NCI-H446 (cell line): ENCODE results near the gene ATF7.
"Not testable (repeated sequence)": the region's sequence is repeated elsewhere in the genome, so short reads cannot be mapped to it uniquely, and the experiment has no call there.

Source experiments
- DNase-seq, 2 experiments: peaks; one replicate each; lab custom pipeline; 2025; lab: John Stamatoyannopoulos, UW

Gene ATF7

GRCh38 chr12:53564941-53565340, 61.2 kb downstream of the ATF7 start:
- DNase-seq = no peak

GRCh38 chr12:53564278-53564677, 61.9 kb downstream of the ATF7 start:
- DNase-seq = no peak

DNA sequence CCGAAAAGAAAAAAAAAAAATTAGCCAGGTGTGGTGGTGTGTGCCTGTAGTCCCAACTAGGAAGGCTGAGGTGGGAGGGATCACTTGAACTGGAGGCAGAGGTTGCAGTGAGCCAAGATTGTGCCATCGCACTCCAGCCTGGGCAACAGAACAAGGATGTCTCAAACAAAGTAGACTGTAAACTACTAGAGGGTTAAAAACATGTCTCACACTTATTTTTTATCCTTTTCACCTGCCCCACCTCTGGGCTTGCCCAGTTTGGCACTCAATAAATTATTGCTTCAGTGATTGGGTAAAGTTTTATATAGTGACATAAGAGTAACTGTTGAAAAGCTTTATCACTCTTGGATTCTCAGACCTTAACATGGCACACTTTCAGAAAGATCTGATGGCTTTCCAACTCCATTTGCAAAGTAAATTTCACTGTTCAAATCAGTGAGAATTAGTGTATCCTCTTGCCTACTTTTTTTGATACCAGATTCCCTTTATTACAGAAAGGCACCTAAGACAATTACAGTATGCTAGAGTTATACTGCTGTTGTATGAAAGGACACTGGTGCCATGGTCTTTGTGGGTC, 62.6 kb downstream of the ATF7 start:
- DNase-seq = no peak

DNA sequence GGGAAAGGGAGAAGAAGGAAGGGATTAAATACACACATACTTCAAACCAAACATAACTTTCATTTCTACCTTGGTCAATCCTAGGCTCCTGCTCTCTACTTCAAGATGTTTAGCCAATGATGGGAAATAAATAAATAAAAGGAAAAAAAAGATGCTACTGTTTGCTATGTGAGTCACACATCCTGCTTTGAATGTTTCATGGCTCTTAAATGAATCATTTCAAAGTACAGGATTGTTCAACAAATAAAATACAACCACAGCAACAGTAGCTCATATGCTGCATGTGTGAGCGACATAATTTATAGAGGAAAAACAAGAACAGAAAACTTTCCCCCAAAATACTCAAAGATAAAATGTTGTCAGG, 64.6 kb downstream of the ATF7 start:
- DNase-seq = no peak

DNA sequence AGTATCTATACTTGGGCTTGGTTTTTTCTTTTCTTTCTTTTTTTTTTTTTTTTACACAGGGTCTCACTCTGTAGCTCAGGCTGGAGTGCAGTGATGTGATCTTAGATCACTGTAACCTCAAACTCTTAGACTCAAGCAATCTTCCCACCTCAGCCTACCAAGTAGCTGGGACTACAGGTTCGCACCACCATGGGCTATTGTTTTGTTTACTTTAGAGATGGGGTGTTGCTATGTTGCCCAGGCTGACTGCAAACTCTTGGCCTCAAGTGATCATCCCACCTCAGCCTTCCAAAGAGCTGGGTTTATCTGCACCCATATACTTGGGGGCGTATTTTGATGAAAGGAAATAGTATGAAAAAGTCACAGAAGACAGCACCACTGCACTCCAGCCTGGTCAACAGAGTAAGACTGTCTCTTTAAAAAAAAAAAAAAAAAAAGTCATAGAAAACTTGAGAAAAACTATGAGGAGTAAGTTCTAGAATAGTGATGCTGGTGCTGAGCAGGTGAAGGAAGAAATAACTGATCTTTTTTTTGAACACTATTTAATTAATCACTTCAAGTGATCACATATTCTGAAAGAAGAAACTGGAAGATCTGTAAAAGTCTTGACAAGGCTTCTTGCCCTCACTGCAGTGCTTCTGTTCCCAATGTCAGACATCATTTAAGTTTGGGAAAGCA, 65.1 kb downstream of the ATF7 start:
- no peak for DNase-seq

GRCh38 chr12:53560351-53560750, 65.8 kb downstream of the ATF7 start:
- peak in 1 of 2 experiments; percentile 69 for DNase-seq

DNA sequence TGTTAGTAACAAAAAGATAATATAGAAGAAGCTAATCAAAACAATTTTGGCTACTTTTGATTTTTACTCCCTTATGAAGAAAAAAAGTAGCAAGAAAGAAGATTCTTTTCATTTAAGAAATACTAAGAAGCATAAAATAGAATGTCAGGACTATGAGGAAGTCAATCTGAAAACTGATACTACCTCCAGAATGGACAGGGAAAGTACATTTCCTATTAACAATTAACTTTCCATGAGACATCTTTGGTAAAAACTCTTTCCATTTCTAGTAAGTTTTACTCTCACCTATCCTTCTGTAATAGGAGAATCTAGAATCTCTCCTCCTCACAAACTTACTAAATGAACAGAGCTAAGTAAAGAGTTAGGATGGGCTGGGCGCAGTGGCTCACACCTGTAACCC, 67.6 kb downstream of the ATF7 start:
- DNase-seq = no peak

DNA sequence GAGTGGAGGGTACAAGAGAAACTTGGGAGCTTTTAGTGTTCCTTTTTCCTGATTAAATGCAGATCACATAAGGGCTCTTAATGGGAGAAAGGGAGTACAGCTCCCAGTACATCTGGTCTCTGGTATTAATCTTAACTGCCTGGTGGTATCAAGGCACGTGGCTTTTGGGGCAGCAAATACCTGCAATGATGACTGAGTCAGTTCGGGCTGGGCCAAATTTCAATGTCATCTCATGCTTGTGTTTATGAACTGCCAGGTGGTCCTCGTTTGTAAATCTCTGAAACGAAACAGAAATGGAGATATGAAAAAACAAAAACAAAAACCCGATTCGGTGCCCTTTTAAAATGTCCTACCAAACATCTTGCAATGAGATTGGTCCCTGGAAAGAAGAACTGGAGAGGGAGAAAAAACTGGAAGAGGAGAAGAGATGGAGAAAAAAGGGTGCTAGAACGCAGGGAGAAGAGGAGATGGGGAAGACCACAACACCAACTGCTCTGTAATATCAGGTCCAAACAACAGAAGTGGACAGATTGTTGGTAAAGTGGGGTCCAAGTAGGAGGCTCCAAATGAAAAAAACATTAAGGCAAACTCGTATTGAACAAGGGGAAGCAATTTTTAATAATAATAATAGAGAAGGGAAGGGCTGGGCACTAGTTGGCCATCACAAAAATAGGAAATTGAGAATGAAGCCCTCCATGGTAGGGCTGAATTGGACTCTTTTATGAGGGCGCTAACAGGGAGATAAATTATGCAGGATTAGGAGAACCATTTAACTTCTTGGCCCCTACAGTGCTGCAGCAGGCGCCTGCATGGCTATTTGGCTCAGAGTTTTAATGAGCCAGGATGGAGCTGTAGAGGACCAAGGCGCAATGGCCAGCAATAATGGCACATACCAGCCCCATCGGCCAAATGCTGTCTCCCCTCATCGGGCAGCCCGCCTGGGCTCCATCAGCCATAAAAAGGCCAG, 73.5 kb downstream of the ATF7 start:
- DNase-seq = peak; percentile 54 to 78

- DNase-seq = peak; percentile 79 to 92
These were observed 74.3 kb downstream of the ATF7 start for GRCh38 chr12:53551889-53552291.

DNA sequence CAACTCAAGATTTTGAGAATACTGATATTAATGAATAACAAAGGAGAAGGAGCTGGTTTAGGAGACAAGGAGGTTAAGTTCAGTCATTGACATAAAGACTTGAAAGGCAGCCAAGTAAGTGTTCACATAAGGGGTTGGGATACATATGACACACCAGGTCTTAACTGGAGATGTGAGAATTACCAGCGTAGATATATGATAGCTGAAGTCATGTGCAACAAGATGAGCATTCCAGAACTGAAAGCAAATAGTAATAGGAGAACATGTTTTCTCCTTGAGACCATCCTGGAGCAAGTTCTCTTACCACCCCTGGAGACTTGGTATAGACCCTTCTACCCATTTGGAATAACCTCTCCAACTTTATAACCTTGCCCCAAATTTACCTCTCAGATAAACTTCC, 75.6 kb downstream of the ATF7 start:
- no peak for DNase-seq

- not testable (repeated sequence) for DNase-seq
These were observed 76.1 kb downstream of the ATF7 start for GRCh38 chr12:53550131-53550530.

DNA sequence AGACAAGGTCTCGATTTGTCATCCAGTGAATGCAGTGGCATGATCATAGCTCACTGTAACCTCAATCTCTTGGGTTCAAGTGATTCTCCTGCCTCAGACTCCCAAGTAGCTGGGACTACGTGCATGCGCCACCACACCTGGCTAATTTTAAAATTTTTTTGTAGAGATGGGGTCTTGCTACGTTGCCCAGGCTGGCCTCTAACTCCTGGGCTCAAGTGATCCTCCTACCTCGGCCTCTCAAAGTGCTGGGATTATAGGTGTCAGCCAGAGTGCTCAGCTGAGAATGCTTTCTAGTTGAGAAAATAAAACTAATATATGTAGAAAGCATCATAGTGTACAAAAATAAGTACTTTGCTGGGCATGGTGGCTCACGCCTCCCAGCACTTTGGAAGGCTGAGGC, 77.8 kb downstream of the ATF7 start:
- not testable (repeated sequence) for DNase-seq

DNA sequence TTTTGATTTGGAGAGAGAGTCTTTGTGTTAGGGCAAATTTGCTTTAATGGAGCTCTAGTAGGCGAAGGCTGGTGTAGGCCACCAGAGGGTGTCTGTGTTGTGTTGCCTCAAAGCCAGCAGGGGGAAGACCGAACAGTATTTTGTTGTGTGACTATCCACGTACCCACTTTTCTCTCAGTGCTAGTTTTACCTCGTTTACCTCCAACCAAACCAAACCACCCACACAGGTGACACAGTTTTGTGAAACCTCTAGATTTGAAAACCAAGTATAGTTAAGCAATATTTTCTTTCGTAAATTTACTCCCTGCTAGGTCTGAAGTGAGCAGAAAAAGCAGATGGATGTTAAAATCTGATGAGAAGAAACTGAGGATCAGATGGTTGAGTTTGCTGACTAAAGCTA, 82.6 kb downstream of the ATF7 start:
- DNase-seq = peak; percentile 61 to 64

DNA sequence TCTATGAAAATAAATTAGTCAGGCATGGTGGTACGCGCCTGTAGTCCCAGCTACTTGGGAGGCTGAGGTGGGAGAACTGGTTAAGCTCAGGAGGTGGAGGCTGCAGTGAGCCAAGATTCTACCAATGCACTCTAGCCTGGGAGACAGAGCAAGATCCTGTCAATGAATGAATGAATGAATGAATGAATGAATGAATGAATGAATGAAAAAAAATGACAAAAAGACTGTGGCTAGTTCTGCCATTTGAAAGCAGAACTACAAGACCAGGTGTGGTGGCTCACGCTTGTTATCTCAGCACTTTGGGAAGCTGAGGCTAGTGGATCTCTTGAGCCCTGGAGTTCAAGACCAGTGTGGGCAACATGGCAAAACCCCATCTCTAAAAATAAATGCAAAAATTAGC, 86.7 kb downstream of the ATF7 start:
- no peak for DNase-seq

GRCh38 chr12:53538209-53538689, 87.9 kb downstream of the ATF7 start:
- DNase-seq = peak in 1 of 2 experiments; percentile 25

DNA sequence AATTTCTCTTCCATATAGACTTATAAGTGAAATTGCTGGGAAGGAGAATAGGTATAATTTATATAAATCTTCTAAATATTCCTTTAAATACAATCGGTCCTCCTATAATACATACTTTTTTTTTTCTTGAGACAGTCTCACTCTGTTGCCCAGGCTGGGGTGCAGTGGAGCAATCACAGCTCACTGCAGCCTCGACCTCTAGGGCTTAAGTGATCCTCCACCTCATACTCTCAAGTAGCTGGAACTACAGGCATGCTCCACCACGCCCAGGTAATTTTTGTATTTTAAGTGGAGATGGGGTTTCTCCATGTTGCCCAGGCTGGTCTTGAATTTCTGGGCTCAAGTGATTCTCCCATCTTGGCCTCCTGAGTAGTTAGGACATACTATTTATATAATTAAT, 89.2 kb downstream of the ATF7 start:
- DNase-seq = no peak

GRCh38 chr12:53533471-53533870, 92.7 kb downstream of the ATF7 start:
- DNase-seq = no peak

DNA sequence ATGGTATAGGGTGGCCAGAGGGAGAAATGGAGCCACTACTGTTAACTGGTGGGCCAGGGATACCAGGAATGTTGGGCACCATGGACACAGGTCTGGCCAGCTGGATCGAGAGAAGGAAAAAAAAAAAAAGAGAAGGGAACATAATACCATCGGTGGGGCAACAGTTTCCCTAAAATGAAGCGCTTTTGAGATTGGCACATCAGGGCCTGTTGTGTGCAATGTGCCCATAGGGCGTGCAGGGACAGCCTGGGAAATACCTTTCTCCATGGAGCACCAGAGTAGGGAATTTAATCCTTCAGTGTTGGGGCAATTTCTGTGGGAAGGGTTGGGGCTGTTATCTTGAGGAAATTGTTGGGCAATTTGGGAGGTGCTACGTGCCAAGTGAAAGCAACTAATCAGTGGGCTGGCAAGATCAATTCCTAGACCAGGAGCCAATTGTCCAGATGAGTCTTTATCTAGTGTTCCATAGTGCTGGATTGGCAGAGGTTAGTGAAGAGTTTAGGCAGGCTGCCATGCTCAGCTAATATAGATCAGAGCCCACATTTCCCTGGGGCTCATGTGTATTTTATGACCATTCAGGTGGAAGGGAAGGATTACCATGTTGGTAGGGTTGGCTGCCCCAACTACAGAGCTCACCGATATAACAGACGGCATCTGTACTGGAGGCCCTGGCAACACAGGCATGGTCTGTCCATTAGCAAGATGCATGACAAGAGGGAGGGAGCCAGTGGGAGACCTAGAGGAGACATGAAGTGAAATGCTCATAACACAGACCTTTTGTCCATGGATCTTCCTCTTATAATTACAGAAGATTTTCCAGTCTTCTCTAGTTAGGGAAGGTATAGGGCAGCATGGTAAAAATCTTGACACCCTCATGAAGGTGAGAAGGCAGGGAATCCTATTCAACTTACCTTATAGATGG, 93.4 kb downstream of the ATF7 start:
- DNase-seq = peak; percentile 86 to 98

GRCh38 chr12:53532021-53532420, 94.2 kb downstream of the ATF7 start:
- peak; percentile 69 to 96 for DNase-seq

DNA sequence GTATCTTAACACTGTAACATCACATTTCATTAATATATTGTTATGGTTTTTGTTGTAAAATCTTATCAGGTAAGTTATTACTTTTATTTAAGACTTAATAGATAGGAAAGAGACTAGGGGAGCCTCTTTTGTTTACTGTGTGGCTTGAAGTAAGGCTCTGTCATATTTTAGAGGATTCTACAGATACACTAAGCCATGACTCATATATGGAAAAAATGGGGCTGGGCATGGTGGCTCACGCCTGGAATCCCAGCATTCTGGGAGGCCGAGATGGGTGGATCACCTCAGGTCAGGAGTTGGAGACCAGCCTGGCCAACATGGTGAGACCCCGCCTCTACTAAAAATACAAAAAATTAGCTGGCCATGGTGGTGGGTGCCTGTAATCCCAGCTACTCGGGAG, 95.3 kb downstream of the ATF7 start:
- DNase-seq = no peak

DNA sequence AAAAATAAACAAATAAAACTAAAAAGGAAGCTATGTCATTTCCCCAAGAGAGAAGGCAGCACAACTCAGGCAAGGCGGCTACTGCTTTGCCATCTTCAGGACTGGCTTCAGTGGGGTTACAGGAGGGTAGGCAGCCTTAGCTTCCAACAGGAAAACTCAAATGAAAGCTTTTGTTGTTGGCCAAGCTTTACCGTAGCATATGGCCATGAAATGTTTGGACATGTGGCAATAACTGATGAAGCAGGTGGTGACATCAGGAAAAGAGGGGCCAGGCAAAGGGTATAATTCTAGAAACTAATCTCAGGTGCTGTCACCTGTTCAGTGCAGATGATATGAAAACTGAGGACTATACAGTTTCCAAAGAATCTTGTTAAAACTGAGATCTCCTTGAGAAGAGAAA, 96.1 kb downstream of the ATF7 start:
- DNase-seq = peak in 1 of 2 experiments; percentile 56

- no peak for DNase-seq
These were observed 101.7 kb downstream of the ATF7 start for GRCh38 chr12:53524476-53524875.
